Measurements from ENCODE around the gene ZBED1.

Gene ZBED1

DNA sequence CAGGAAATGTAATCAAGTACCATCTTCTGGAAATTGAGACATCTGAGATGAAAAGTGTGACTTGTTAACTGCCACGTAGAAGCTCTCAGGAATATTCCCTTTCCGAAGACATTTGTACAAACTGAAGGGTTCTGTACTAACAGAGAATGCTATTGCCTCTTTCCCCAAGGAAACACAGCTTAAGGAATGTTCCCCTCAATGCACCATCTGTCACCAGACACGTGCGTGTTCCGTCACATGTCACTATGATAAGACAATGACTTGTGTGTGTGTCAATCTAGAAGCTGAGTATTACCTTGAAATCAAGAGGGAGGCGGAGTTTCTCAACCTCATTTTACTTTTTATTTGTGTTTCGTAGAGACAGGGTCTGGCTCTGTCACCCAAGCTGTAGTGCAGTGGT is 58.1 kb downstream of the ZBED1 start:
- Mint-ChIP-seq H3K27me3 (ENCODE audit: low read depth) (no peaks in the 10 kb centered on the region), H3K27ac (no peak overlapping the region), H3K4me3 (no peak overlapping the region), H3K4me1 (no peaks in the 10 kb centered on the region), H3K36me3 (ENCODE audit: low read depth) (peaks cover 70% of the 10 kb centered on the region), H3K9me3 (peaks cover 18% of the 10 kb centered on the region)
- TF ChIP-seq, protein P1, sequence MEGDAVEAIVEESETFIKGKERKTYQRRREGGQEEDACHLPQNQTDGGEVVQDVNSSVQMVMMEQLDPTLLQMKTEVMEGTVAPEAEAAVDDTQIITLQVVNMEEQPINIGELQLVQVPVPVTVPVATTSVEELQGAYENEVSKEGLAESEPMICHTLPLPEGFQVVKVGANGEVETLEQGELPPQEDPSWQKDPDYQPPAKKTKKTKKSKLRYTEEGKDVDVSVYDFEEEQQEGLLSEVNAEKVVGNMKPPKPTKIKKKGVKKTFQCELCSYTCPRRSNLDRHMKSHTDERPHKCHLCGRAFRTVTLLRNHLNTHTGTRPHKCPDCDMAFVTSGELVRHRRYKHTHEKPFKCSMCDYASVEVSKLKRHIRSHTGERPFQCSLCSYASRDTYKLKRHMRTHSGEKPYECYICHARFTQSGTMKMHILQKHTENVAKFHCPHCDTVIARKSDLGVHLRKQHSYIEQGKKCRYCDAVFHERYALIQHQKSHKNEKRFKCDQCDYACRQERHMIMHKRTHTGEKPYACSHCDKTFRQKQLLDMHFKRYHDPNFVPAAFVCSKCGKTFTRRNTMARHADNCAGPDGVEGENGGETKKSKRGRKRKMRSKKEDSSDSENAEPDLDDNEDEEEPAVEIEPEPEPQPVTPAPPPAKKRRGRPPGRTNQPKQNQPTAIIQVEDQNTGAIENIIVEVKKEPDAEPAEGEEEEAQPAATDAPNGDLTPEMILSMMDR (IDR thresholded peaks at IDR 0.05; ENCODE audit: unreplicated experiment in 3 of 3) = no peak

DNA sequence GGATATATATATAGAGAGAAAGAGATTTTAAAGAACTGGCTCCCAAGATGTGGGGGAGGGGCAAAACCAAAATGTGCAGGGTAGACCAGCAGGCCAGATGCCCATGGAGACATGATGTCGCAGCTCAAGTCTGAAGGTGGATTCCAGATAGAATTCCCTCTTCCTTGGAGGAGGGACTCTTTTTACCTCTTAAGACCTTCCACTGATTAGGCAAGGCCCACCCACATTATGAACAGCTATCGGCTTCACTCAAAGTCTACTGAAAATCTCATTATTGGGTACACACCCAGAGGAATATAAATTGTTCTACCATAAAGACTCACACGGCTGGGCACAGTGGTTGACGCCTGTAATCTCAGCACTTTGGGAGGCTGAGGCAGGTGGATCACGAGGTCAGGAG is 59.3 kb downstream of the ZBED1 start:
- Mint-ChIP-seq H3K4me1 (no peaks in the 10 kb centered on the region), H3K27me3 (ENCODE audit: low read depth) (no peaks in the 10 kb centered on the region), H3K9me3 (peaks cover 18% of the 10 kb centered on the region), H3K27ac (no peak overlapping the region), H3K36me3 (ENCODE audit: low read depth) (peaks cover 62% of the 10 kb centered on the region), H3K4me3 (no peak overlapping the region)
- TF ChIP-seq, protein P1 (IDR thresholded peaks at IDR 0.05; ENCODE audit: unreplicated experiment in 3 of 3) = no peak

DNA sequence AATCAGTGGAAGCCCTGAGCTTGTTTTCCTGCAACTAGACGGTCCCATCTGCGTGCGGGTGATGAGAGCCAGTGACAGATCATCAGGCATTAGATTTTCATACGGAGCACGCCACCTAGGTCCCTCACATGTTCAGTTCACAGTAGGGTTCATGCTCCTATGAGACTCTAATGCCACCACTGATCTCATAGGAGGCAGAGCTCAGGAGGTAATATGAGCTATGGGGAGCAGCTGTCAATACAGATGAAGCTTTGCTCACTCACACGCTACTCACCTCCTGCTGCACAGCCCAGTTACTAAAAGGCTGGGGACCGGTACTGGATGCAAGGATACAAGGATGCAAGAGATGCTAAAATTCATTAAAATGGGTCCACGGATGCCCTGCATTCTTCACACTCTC is 61.2 kb downstream of the ZBED1 start:
- TF ChIP-seq, protein P1 (IDR thresholded peaks at IDR 0.05; ENCODE audit: unreplicated experiment in 3 of 3) = no peak
- H3K27me3 Mint-ChIP-seq (ENCODE audit: low read depth) = no peaks in the 10 kb centered on the region
- peaks cover 18% of the 10 kb centered on the region for H3K9me3 Mint-ChIP-seq
- no peak overlapping the region for H3K27ac Mint-ChIP-seq
- H3K4me1 Mint-ChIP-seq = peaks cover 5% of the 10 kb centered on the region
- peaks cover 61% of the 10 kb centered on the region for H3K36me3 Mint-ChIP-seq (ENCODE audit: low read depth)
- H3K4me3 Mint-ChIP-seq = no peak overlapping the region
